GM18868 (cell line): ENCODE data around the gene PROSER3.
"Not testable (repeated sequence)": the region's sequence is repeated elsewhere in the genome, so short reads cannot be mapped to it uniquely, and the experiment has no call there.

Experiments
- ATAC-seq: cut with Tn5 transposase; IDR thresholded peaks from one replicate; pipeline ENCODE4 v1.9.1; 2021; ENCODE audit warnings: mild to moderate bottlenecking, moderate library complexity; ENCODE audit not compliant: unreplicated experiment

Gene PROSER3

DNA sequence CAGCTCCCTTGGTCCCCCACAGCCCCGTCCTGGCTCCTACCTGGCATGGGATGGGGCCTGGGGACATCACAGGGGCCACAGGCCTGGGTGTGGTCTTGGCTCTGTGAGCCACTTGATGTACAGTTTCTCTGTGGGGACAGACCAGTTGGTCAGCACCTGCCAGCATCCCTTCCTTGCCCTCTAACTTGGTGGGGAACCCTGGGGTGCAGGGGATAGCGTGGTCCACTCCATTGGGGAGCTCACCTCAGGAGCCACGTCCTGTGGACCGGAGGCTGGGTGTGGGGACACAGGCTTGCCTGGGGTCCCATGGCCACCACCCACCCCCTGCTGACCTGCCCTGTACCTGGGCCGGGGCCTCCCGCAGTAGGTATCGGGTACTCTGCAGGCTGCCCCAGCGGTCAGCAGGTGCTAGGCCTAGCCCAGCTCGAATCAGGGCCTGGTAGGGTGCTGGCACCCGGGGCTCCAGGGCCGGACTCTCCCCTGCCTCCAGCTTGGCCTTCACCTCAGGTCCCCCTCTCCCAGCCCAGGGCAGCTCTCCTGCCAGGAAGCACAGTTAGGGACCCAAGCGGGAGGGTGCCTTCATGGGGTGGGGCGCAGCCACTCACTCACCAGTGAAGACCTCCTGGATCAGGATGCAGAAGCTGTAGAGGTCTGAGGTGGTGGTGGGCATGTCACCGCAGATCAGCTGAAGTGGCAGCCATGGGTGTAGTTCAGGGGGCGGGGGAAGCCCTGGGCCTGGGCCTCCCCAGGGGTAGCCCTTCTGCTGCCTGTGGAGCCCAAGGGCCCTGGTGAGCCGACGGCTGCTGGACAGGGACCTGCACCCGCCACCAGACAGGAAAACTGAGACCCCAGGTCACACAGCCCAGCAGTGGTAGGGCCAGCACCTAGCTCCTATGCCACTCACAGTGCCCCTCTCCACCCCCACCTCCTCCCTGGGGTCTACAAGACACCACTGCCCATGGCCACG, 32.3 kb downstream of the PROSER3 start:
- no peak for ATAC-seq

DNA sequence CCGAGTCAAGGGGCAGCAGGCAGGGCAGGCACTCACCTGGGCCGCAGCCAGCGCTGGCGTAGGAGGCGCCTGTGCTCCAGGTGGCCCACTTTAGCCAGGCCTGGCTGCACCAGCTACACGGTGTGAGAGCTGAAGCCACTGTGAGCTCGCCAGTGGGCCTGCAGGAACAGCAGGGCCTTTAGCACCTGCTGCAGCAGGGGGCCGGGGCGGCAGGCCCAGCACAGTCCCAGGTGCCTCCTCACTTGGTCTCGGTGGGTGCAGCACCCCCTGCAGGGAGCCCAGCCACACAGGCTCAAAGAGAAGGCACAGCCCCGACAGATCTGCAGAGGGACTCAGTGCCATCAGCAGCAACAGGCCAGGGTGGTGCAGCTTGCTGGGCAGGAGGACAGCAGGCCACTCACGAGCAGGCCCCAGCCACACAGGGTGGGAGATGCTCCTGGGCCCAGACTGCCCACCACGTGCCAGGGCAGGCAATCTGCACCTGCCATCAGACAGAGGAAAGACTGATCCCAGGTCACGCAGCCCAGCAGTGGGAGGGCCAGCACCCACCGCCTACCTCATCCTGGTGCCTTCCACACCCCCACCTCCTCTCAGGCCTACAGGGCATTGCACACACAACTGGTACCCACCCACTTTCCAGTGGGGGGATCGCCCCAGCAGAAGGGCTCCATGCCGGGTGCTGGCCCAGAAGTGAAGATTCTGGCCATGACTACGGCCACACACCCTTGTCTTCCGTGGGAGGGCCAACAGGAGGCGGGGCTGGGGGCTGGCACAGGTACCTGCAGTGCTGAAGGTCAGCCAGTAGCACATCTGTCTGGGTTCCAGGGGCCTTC, 33.2 kb downstream of the PROSER3 start:
- no peak for ATAC-seq

DNA sequence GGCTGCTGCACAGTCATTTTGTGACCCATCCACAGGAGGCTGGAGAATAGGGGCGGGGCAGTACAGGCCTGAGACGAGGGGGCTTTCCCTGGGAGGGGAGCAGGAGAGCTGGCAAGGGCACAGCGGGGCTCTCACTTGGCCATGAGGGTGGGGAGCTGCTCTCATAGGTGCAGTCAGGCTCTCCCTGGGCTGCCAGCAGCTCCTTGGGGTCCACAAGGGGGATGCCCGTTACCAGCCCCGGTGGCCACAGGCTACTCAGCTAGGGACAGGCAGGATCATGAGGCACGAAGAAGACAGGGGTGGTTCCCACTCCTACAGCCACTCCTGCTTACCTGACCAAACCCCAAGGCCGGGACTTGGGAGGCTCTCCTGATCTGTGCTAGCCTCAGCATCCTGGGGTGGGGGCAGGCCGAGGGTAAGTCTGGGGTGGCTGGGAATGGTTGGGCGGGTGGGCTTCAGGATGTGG, 33.9 kb downstream of the PROSER3 start:
- no peak for ATAC-seq

DNA sequence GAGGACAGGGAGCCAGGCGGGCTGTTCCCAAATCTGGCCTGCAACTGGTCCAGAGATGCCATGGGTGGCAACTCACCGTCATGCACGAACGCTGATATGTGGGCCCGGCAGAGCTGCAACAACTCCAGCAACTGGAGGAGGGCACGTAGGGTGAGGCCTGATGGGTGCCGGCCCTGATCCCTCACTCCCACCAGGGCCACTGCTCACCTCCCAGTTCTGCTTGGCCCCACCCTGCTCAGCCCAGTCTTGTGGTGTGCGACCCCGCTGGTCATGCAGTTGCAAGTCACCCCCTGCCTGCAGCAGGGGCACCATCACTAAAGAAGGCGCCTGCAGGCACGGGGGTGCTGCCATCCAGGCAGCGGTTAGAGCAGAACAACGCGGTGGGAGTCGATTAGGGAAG, 34.3 kb downstream of the PROSER3 start:
- no peak for ATAC-seq

DNA sequence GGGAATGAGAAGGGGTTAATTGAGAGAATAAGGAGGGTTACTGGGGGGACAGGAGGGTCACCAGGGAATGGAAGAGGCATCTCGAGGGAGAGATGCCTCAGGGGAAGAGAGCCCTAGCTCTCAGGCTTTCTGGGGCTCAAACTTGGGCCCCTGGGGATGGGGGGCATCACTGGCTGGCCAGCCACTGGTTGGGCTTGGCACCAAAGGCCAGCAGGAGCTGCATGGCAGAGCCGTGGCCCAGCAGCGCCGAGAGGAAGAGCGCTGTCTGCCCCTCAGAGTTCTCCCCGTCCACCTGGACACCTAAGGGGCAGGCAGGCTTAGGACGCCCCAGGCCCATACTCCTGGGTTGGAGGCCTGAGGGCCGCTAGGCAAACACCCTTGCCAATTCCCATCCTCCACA, 34.9 kb downstream of the PROSER3 start:
- ATAC-seq, result no peak

DNA sequence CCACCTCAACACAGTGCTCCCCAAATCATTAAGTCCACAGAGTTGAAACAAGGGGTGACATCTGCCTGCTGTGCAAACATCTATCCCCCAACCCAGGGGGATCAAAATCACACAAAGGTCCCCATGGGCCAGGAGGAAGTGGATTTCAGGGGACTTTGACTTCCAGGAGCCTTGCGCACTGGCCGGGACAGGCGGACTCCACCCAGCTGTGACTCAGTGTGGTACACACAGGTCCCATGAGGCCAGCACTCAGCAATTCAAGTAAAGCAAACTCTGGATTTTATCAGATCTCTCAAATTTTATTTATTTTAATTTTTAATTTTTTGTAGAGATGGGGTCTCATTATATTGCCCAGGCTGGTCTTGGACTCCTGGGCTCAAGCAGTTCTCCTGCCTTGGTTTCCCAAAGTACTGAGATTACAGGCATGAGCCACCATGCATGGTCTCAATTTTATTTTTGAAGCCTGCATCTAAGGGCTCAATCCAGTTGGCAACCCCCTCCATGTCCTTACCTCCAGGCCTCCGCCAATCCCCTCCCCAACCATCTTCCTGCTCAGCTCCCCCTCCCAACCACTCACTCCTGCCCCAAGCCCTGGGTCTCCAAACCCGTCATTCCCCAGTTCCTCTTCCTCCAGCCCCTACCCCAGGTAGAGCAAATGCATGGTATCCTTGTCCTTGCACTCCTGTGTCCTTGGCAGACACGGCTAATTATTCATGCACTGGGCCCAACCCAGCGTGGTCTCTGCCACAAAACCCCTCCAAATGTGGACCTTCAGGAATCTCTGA, 35.6 kb downstream of the PROSER3 start:
- no peak for ATAC-seq

DNA sequence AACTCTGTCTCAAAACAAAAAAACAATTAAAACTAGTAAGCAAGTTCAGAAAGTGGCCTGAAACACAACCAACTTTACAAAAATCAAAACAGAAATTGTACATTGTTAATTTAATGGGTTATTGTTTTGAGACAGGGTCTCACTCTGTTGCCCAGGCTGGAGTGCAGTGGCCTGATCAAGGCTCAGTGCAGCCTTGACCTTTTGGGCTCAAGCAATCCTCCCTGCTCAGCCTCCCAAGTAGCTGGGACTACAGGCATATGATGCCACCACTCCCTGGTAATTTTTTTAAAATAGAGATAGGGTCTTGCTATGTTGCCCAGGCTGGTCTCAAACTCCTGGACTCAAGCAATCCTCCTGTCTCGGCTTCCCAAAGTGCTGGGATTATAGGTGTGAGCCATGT, 37.6 kb downstream of the PROSER3 start:
- not testable (repeated sequence) for ATAC-seq

DNA sequence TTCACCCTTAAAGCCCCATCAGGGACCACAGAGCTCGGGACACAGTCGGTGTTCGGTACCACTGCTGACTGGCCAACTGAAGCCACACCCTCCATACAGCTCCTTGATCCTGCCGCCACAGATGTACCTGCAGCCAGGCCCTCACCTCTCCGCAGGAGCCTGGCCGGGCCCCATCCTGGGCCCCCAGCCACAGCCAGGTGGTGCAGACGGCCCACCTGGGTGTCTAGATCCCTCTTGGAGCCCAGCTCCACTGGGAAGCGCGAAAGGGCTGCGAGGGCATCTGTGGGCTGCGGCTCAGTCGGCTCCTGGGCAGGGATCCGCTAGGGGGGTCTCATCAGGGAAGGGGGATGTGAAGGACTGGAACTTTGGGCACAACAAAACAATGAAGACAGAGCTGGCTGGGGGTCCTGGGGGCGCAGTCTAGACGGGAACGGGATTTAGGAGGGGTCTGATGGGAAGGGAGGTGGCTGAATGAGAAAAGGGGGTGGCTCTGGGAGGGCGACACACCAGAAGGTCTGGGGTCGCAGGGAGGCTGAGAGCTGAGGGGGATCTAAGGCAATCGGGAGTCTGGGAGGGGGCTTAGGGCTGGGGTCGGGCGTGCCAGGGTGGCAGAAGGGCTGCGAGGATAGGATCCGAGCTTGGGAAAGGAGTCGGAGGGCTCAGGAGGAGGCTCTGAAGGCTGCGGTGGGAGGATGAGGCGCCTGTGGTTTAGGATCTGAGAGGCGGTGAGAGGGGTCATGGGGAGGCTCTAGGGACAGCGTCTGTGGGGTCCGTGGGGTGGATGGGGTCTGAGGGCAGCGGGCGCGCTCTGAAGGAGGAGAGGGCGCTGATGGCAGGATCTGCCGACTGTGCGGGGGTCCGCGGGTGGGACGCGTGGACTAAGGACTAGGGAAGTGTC, 38.9 kb downstream of the PROSER3 start:
- no peak for ATAC-seq

DNA sequence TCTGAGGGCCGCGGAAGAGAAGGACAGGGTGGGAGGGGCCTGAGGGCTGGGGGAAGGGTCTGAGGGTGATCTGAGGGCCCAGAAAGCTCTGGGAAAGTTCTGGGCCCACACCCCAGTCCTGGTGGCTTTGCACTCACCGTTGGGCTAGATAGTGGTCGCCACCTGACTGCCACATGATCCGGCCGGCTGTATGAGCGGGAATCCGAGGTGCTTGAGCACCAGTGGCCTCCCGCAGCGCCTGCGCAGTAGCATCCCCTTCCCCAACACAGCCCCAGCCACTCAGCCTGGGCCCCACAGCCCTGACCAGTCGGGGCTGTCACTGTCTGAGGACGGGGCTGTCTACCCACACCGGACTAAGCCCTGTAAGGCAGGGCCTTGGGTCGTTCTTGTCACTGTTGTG, 39.7 kb downstream of the PROSER3 start:
- ATAC-seq, result no peak

DNA sequence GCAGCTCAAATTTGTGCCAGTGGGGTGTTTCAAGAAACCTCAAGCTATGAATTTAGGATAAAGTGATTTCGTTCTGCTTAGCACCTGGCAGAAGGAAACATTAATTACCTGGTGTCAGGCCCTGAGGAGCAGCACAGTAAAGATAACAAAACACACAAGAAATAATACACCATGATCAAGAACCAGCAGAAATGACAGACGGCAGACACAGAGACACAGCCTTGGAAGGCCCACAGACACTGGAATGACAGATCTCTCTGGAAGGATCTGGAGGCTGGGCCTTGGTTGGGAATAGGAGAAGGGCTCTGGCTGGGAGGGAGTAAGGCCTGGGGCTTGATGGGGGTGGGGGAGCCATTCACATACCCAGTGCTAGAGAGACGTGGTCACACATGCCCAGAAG, 43.9 kb downstream of the PROSER3 start:
- no peak for ATAC-seq

DNA sequence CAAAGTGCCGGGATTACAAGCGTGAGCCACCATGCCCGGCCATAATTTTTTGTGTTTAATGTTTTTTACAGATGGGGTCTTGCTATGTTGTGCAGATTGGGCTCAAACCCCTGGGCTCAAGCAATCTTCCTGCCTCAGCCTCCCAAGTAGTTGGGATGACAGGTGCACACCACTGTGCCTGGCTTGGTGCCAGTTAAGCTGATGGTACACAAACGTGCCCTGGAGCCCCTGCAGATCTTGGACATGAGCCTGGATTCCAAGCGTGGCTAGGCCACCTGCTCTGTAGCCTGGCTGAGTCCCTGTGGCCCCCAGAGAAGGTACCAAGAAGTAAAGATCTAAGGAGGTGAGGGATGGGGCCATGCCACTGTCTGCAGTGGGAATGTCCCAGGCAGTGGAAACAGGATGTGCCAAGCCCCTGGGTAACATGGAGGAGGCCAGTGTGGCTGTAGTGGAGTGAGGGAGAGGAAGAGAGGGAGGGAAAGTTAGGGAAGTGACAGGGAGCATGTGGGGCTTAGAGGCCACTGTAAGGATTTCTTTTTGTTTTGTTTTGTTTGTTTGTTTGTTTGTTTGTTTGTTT, 47.6 kb downstream of the PROSER3 start:
- ATAC-seq, result no peak

DNA sequence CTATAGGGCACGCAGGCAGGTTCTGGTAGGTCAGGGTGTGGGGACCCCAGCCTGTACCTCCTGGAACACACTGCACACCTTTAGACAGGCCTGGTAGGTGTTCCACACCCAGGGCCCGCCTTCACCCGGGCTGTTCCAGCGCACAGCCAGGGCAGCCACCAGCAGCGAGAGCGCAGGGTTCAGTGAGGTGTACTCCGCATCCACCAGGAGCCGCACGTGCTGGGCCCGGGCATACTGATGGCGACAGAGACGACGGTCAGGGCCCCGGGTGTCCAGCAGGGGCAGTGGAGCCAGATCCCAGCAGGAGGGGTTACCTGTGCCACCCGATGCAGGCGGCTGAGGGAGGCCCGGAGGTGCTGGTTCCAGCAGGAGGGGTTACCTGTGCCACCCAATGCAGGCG, 48.6 kb downstream of the PROSER3 start:
- ATAC-seq, result no peak

DNA sequence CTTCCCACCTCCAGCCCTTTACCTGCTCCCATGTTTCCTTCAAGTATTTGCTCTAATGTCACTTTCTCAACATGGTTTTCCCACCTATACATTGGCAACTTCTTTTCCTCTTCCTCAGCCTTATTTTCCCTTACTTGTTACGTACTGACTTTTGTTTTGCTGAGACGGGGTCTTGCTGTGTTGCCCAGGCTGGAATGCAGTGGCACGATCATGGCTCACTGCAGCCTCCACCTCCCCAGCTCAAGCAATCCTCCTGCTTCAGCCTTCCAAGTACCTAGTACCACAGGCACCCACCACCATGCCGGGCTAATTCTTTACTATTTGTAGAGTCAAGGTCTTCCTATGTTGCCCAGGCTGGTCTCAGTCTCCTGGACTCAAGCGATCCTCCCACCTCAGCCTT, 49.7 kb downstream of the PROSER3 start:
- no peak for ATAC-seq

DNA sequence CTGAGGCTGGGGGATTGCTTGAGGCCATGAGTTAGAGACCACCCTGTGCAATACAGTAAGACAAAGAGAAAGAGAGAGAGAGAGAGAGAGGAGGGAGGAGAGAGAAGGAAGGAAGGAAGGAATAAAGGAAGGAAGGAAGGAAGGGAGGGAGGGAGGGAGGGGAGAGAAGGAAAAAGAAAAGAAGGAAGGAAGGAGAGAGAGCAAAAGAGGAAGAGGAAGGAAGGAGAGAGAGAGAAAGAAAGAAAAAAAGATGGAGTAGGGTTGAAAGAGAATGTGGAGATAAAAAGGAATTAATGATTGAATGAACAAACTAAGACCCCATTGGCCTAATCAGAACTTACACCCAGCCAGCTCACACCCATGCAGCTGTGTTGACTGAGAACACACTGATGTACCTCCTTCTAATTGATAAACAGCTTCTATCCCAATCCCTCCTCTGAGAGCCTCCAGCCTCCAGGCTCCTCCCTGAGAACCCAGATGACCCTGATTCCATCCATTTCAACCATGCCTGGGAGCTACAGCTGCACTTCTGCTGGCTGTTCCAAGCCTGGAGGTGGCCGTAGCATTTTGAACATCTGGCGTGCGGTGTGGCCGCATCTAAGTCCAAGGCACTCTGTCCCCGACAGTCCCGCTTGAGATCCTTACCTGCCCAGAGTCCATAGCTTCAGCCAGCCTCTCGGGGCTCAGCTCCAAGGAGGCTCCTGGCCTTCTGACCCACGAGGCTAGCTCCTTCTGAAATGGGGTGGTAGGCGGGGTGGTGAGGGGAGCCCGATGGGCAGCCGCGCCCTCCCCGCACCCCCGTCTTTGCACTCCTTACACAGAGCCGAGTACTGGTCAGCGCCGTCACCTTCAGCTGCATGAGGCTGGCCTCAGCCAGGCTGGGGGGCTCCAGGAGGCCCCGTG, 53.6 kb downstream of the PROSER3 start:
- no peak for ATAC-seq

DNA sequence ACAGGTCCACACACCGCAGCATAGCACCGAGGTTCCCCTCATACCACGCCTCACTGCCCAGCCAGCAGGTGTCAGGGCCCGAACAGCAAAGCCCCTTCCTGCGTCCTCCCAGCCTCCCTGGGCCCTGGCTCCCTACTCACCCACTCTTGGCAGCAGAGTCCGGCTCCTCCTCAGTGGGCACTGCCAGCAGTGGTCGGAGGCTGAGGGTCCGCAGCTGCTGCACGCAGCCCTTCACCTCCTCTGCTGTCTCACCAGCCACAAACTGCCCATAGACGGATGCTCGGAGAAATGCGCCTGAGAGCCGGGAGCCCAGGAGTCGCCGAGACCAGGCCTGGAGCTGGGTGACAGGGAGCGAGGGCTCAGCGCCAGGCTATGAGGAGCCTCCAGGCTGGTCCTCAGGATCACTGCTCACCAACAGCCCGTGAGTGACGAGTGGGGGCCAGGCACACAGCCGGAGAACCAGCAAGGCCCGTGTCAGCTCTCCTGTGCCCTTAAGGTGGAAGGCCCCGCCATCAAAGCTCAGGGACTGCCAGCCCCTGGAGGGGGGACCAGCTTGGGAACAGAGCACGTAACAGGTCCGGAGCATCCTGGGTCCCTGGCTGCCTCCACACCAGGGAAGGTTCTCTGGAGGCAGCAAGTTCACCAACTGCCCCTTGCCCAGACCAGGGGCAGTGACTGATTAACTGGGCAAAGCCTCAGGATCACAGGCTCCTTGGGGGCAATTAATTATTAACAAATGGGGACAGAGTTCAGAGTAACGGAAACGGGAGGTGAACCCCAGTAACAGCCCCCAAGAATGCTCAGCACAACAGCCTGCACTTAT, 54.5 kb downstream of the PROSER3 start, which contains the start of gene PRODH2:
Gene PRODH2 (minus strand): TSS at position 626 of the 823 bp plus-strand sequence. CDS start 40 bp downstream, at position 586.
- ATAC-seq, result no peak

DNA sequence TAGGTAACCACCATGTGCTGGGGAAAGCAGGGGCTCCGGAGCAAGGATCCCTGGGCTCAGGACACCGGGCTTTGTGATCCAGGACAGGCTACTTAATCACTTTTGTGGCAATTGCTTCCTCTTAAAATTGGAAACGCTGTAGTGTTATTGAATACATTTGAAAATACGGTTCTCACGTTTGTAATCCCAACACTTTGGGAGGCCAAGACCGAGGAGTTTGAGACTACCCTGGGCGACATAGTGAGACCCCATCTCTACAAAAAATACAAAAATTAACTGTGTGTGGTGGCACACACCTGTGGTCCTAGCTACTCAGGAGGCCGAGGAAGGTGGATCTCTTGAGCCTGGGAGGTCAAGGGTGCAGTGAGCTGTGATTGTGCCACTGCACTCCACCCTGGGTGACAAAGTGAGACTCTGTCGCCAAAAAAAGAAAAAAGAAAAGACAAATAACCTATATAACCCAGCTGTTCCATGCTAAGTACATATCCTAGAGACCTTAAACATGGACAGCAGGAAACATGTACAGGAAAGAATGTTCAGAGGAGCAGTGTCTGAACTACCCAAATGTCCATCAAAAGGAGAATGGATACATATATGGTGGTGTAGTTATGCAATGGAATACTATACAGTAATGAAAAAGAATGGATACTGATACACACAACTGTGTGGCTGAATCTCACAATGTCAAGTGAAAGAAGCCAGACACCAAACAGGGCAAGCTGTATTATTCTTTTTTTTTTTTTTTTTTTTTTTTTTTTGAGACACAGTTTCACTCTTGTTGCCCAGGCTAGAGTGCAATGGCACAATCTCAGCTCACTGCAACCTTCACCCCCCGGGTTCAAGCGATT, 55.3 kb downstream of the PROSER3 start:
- no peak for ATAC-seq

DNA sequence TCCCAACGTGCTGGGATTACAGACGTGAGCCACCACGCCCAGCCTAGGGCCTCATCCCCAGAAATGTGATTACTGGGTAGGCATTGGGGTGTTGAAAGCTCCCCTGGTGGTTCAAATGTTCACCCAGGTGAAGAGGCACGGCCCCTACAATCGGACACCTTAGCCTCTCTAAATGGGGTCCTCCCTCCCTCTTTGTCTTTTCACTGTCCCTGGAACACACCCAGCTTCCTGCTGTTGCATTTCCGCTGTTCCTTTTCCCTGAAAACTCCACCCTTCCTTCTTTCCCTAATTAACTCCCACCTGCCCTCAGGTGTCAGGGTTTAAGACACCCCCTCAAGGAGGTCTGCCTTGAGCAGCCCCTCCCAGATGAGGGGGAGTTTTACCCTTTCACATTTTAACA, 58.3 kb downstream of the PROSER3 start:
- no peak for ATAC-seq
